HG02588 (cell line): ENCODE measurements around the gene CPA2.
"Not testable (repeated sequence)": the region's sequence is repeated elsewhere in the genome, so short reads cannot be mapped to it uniquely, and the experiment has no call there.

Experiments
- ATAC-seq: cut with Tn5 transposase; IDR thresholded peaks from one replicate; pipeline ENCODE4 v1.9.1; 2021; ENCODE audit warnings: mild to moderate bottlenecking, moderate library complexity; ENCODE audit not compliant: unreplicated experiment

The CPA2 gene

DNA sequence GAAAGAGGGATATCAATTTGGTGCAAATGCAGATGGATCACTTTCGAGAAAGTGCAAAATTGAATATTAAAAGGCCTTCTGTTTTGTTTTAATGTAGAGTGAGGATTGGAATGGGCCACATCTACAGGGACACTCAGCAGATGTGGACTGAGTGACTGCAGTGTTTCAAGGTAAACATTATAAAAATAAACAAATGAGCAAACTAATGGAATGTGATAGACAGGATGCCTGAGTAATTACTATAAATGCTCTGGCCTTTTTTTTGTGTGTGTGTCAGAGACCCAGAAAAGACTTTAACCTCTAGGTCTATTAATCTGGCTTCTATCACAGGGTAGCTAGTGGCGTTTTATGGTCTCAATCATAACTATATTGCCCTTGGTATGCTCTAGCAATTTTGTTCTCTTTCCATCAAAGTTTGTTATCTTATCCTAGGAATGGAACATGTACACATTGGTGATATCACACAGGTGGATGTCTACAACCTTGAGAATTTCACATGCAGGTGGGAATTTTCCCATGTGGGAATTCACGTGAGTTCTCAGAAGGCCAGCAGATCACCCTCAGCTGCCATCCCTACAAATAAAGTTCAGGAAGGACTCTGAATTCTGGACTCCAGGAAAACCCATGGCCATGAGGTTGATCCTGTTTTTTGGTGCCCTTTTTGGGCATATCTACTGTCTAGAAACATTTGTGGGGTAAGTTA is at the start of gene CPA2:
Gene CPA2, plus strand, starts transcription at position 606 of the 703 bp plus-strand sequence. Its CDS starts 19 bp downstream, at position 625.
- no peak for ATAC-seq

- ATAC-seq, result no peak
Observed at GRCh38 chr7:130218806-130219620, 47.6 kb upstream of the CPA2 start.

DNA sequence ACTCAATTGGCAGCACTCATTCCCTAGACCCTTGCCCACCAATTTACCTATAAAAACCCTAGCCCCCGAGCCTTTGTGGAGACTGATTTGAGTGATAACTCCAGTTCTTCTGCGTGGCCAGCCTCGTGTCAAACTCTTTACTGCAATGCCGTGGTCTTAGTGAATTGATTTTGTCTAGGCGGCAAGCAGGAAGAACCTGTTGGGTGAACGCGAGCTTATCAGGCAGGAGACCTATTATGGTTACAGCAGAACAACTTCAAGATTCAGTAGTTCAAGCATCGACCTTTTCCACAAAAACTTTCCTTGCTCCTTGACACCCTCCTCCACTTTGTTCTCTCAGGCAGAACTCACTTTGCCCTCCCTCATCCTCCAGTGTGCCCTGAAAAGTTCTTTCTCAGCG is 46.8 kb upstream of the CPA2 start:
- no peak for ATAC-seq

GRCh38 chr7:130221746-130222145 is 44.9 kb upstream of the CPA2 start:
- no peak for ATAC-seq

- ATAC-seq, result no peak
Observed at GRCh38 chr7:130223646-130224045, 43.0 kb upstream of the CPA2 start.

GRCh38 chr7:130224210-130224609 is 42.5 kb upstream of the CPA2 start:
- ATAC-seq, result no peak

GRCh38 chr7:130224923-130225322 is 41.7 kb upstream of the CPA2 start:
- ATAC-seq, result not testable (repeated sequence)

- ATAC-seq, result no peak
Observed at GRCh38 chr7:130226333-130226732, 40.3 kb upstream of the CPA2 start.

GRCh38 chr7:130227883-130228575 is 38.6 kb upstream of the CPA2 start:
- ATAC-seq, result no peak

DNA sequence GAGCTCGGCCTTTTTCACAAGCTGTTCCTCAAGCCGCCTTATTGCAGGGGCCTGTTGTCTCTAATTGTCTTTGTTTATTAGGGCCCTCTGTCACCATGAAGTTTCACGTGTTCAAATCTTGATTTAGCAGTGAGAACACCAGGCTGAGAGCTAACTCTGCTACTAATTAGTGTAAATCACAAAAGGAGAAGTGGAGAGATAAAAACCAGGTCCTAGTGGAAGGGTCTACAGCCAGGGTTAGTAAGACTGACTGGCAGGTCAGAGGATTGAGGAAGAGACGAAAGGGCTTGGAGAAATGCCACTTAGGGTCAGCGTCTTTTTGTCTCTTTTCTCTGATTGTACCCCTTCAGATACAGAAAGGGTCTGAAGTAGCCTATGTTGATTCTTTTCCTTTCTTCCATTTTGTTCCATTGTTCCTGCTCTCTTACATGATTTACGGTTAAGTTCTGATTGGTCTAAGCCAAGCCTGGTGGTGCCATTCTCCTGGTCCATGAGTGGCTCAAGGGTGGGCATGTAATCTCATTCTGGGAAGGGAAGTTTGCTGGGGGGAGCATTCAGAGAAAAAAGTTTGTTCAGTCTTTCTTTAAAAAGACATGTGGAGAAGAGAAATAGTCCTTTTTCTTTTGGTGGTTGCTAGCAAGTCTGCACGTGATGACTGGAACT is 37.7 kb upstream of the CPA2 start:
- no peak for ATAC-seq

- ATAC-seq, result not testable (repeated sequence)
Observed at GRCh38 chr7:130229981-130230380, 36.7 kb upstream of the CPA2 start.

DNA sequence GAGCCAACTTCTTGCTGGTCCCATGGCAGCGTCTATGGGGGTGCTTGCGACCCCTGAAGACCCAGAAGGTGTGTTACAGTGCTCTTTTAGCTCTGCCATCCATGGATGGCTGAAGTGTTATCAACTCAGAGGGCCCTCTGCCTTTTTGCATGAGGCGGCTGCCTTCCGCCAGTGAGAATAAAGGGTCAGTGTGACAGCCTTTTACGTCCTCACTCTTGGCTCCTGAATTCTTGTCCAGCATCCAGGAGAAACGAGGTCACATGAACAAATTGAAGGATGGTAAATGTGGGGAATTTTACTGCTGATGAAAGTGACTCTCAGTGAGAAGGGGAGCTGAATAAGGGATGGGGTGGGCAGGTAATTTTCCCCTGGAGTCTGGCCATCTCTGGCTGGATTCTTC is 34.9 kb upstream of the CPA2 start:
- no peak for ATAC-seq

- ATAC-seq, result no peak
Observed at GRCh38 chr7:130232209-130232608, 34.5 kb upstream of the CPA2 start.

DNA sequence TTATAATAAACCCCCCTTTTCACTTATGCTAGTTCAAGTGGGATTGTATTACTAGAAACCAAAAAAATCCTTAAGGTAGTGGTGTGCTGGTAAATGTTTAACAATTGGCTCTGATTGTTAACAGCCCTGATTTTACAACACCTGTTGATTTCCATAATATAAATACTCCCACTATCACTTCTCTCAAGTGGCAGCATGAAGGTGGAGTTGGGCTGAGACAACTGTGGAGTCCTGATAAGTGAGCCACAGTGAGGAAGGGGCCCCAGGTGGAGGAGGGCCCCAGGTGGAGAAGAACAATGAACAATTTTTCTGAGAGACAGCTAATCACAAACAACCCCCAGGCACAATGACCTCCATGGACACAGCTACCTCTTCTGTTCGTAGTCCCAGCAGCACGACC is 32.6 kb upstream of the CPA2 start:
- no peak for ATAC-seq

GRCh38 chr7:130236361-130236760 is 30.3 kb upstream of the CPA2 start:
- not testable (repeated sequence) for ATAC-seq

DNA sequence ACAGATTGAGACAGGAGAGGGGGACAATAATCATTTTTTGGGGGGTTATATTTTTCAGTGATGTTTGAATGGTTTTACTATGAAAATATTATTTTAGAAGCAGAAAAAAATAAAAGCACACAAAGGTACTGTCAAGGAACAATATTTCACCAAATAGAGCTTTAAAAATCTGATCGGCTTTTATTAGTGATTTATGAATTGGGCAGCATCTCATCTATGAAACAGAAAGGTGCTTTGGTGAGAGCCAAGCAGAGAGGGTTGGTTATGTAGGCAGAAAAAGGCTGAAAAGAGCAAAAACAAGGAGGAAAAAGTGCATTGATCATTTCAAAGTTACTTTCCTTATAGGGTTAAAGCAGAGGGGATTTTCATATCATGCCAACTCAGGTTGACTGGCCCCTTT is 26.4 kb upstream of the CPA2 start:
- no peak for ATAC-seq

DNA sequence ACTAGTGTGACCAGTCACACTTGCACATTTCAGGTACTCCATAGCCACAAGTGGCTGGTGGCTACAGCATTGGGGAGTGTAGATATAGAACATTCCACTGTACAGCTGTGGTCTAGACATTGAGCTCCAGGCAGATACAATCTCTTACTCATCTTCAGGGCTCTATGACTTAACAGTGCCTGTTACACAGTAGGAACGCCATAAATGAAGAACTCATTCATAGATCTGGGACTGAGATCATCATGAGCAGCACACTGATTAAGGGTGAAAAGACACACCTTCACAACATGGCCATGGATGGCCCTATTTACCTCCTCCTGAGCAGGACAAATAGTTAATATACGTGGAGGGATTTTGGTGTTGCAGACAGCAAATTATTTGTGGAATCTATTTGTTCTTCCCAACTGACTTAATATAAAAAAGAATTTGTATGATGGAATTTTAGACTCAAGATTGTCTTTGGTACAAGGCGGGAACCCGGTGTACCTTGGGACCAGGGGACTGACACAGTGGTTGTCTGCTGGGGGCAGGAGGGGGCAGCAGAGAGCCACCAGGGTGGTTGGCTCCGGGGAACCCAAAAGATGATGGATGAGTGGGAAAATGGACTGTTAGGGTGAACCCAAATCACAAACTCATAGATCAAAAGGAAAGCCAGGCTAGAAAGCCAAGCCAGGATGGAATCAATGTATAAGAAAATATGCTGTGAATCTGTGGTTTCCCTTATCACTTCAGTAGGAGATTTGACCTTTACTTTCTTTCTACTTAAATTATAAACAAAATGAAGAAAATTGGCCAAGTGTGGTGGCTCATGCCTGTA is 24.3 kb upstream of the CPA2 start:
- no peak for ATAC-seq

DNA sequence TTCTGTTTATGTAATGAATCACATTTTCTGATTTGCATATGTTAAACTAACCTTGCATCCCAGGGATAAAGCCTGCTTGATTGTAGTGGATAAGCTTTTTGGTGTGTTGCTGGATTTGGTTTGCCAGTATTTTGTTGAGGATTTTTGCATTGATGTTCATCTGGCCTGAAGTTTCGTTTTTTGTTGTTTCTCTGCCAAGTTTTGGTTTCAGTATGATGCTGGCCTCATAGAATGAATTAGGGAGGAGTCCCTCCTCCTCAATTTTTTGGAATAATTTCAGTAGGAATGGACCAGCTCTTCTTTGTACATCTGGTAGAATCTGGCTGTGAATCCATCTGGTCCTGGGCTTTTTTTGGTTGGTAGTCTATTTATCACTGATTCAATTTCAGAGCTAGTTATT is 23.2 kb upstream of the CPA2 start:
- not testable (repeated sequence) for ATAC-seq

GRCh38 chr7:130246491-130246890 is 20.2 kb upstream of the CPA2 start:
- ATAC-seq, result not testable (repeated sequence)

DNA sequence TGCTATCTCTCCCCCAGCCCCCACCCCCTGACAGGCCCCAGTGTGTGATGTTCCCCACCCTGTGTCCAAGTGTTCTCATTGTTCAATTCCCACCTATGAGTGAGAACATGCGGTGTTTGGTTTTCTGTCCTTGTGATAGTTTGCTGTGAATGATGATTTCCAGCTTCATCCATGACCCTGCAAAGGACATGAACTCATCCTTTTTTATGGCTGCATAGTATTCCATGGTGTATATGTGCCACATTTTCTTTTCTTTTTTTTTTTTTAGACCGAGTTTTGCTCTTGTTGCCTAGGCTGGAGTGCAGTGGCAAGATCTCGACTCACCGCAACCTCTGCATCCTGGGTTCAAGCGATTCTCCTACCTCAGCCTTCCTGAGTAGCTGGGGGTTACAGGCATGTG is 17.8 kb upstream of the CPA2 start:
- ATAC-seq, result not testable (repeated sequence)
